SK-N-SH (cell line): Measurements from ENCODE around the gene KRTAP5-8. TPM values are rescaled to one million over a fixed set of nuclear protein-coding genes. Genes with fewer than 3 reads are reported as not detected.

ENCODE experiments used
- CTCF ChIA-PET: fragments of 300-600, 350-600 bp; formaldehyde crosslinking; extraction: SDS; loops from one replicate; lab custom pipeline; 2021; lab: Yijun Ruan, JAX
- POLR2A ChIA-PET: fragments of 350-600 bp; sonication (Branson Sonifier 250); formaldehyde crosslinking; extraction: SDS; loops from one replicate; lab custom pipeline; 2020; ENCODE audit warnings: antibody characterized with exemption, inconsistent platforms; lab: Yijun Ruan, JAX
- DNase-seq: peaks from one replicate; pipeline ENCODE4 v3.0.0; 2012
- H2AFZ ChIP-seq: fragments of 200-600 bp; sonication (generic); 2 replicates; pipeline ENCODE4 v1.8.1; 2016; ENCODE audit warnings: antibody characterized with exemption, mild to moderate bottlenecking, low read depth
- H3F3A ChIP-seq: fragments of 200-600 bp; sonication (generic); replicated peaks from 2 replicates; pipeline ENCODE3; 2016; ENCODE audit warnings: antibody characterized with exemption, mild to moderate bottlenecking; ENCODE audit not compliant: insufficient read depth
- H3K27ac ChIP-seq, 2 experiments: fragments of 200-500 bp in 1 of 2; fragments of 200-600 bp in 1 of 2; sonication (Bioruptor generic) in 1 of 2; sonication (generic), shearing (Covaris generic) in 1 of 2; 2 replicates each; pipeline versions ENCODE4 v1.5.1 to v1.6.1; 2014 to 2016; ENCODE audit warnings: low read depth in 2 of 2, inconsistent platforms in 1 of 2, low read length in 1 of 2, mild to moderate bottlenecking in 1 of 2, mixed read lengths in 1 of 2
- H3K27me3 ChIP-seq: fragments of 200-600 bp; sonication (generic), shearing (Covaris generic); 2 replicates; pipeline ENCODE4 v1.6.1; 2016; ENCODE audit warnings: mixed run types; ENCODE audit not compliant: insufficient read depth
- H3K36me3 ChIP-seq, 2 experiments: fragments of 200-500 bp in 1 of 2; fragments of 200-600 bp in 1 of 2; sonication (Bioruptor generic) in 1 of 2; sonication (generic) in 1 of 2; replicated peaks in 1 of 2; 2 replicates each; pipeline versions ENCODE3 to v1.5.1; 2014 to 2016; ENCODE audit warnings: low read length in 1 of 2, mild to moderate bottlenecking in 1 of 2; ENCODE audit not compliant: insufficient read depth in 2 of 2, control insufficient read depth in 1 of 2
- H3K4me1 ChIP-seq, 2 experiments: fragments of 200-500 bp in 1 of 2; fragments of 200-600 bp in 1 of 2; sonication (Bioruptor generic) in 1 of 2; sonication (generic), shearing (Covaris generic) in 1 of 2; 2 replicates each; pipeline versions ENCODE4 v1.5.1 to v1.6.1; 2014 to 2016; ENCODE audit warnings: low read depth in 1 of 2, low read length in 1 of 2, mixed run types in 1 of 2; ENCODE audit not compliant: insufficient read depth in 2 of 2, control insufficient read depth in 1 of 2
- H3K4me2 ChIP-seq: fragments of 200-600 bp; sonication (generic), shearing (Covaris generic); 2 replicates; pipeline ENCODE4 v1.6.1; 2017; ENCODE audit warnings: mixed run types
- H3K4me3 ChIP-seq, 2 experiments: fragments of 200-500 bp in 1 of 2; fragments of 200-600 bp in 1 of 2; sonication (Bioruptor generic) in 1 of 2; sonication (generic), shearing (Covaris generic) in 1 of 2; 2 replicates each; pipeline versions ENCODE4 v1.5.1 to v1.8.1; 2014 to 2016; ENCODE audit warnings: low read depth in 2 of 2, inconsistent platforms in 1 of 2, low read length in 1 of 2, mild to moderate bottlenecking in 1 of 2, mixed read lengths in 1 of 2, moderate library complexity in 1 of 2
- H3K79me2 ChIP-seq: fragments of 200-600 bp; sonication (generic); 2 replicates; pipeline ENCODE4 v1.8.1; 2017; ENCODE audit warnings: mild to moderate bottlenecking; ENCODE audit not compliant: insufficient read depth
- H3K9ac ChIP-seq: fragments of 200-600 bp; sonication (generic); 2 replicates; pipeline ENCODE4 v1.6.1; 2017; ENCODE audit warnings: mixed run types
- H3K9me2 ChIP-seq: fragments of 200-600 bp; sonication (generic); 2 replicates; pipeline ENCODE4 v1.6.1; 2017; ENCODE audit warnings: mixed run types
- H3K9me3 ChIP-seq: fragments of 200-600 bp; sonication (generic); 2 replicates; pipeline ENCODE4 v1.6.1; 2017; ENCODE audit warnings: mixed run types, mild to moderate bottlenecking, moderate library complexity
- H4K20me1 ChIP-seq: fragments of 200-600 bp; sonication (generic); 2 replicates; pipeline ENCODE4 v1.6.1; 2017; ENCODE audit warnings: mild to moderate bottlenecking, mixed run types; ENCODE audit not compliant: insufficient read depth
- CHD2 ChIP-seq: fragments of 150-350 bp; IDR thresholded peaks from 2 replicates; pipeline ENCODE4 v1.6.1; 2018; ENCODE audit warnings: low read length; ENCODE audit not compliant: partially characterized antibody
- EP300 ChIP-seq, 2 experiments: IDR thresholded peaks; 2 replicates each; pipeline versions ENCODE4 v1.4.0 to v1.6.1; 2012; ENCODE audit warnings: borderline replicate concordance in 1 of 2, low read depth in 1 of 2, low read length in 1 of 2
- FOSL2 ChIP-seq: IDR thresholded peaks from 2 replicates; pipeline ENCODE4 v1.4.0; 2012; ENCODE audit warnings: low read depth, mild to moderate bottlenecking, moderate library complexity, borderline replicate concordance
- FOXM1 ChIP-seq: IDR thresholded peaks from 2 replicates; pipeline ENCODE4 v1.4.0; 2012; ENCODE audit warnings: low read depth, mild to moderate bottlenecking
- GABPA ChIP-seq: IDR thresholded peaks from 2 replicates; pipeline ENCODE4 v1.4.0; 2012; ENCODE audit warnings: low read depth, mild to moderate bottlenecking
- GATA2 ChIP-seq: sonication (generic); formaldehyde crosslinking; IDR thresholded peaks from 2 replicates; pipeline ENCODE4 v1.5.0; 2020; ENCODE audit warnings: mild to moderate bottlenecking, missing genetic modification reagents
- MXI1 ChIP-seq: IDR thresholded peaks from 2 replicates; pipeline ENCODE4 v1.6.1; 2012; ENCODE audit warnings: mild to moderate bottlenecking, low read depth, low read length, improper control_type of control experiment
- RAD21 ChIP-seq: IDR thresholded peaks from 2 replicates; pipeline ENCODE4 v1.6.1; 2012; ENCODE audit warnings: mild to moderate bottlenecking, low read length
- RCOR1 ChIP-seq: fragments of 150-350 bp; IDR thresholded peaks from 2 replicates; pipeline ENCODE4 v1.6.1; 2017; ENCODE audit warnings: antibody characterized with exemption, low read length
- RXRA ChIP-seq: IDR thresholded peaks from 2 replicates; pipeline ENCODE4 v1.4.0; 2012; ENCODE audit warnings: low read depth, mild to moderate bottlenecking, borderline replicate concordance
- SIN3A ChIP-seq: IDR thresholded peaks from 2 replicates; pipeline ENCODE4 v1.6.1; 2012; ENCODE audit warnings: low read depth, mild to moderate bottlenecking, low read length, moderate library complexity, borderline replicate concordance
- TAF1 ChIP-seq: IDR thresholded peaks from 2 replicates; pipeline ENCODE4 v1.6.1; 2012; ENCODE audit warnings: low read depth, mild to moderate bottlenecking, low read length, moderate library complexity, borderline replicate concordance
- TEAD4 ChIP-seq: IDR thresholded peaks from 2 replicates; pipeline ENCODE4 v1.4.0; 2012; ENCODE audit warnings: mild to moderate bottlenecking, borderline replicate concordance; ENCODE audit not compliant: insufficient read depth
- YY1 ChIP-seq: IDR thresholded peaks from 2 replicates; pipeline ENCODE4 v1.4.0; 2012; ENCODE audit warnings: low read depth, mild to moderate bottlenecking
- WGBS: methylation state at CpG from one replicate; pipeline ENCODE4 v1.1.6; 2017; ENCODE audit warnings: low lambda C conversion rate; 5-methylcytosine and 5-hydroxymethylcytosine counted together
- polyA plus RNA-seq, 3 experiments: library from polyadenylated mRNA; depleted of rRNA; stranded (reverse); fragments of >200 nt; gene quantifications; 2 replicates each; pipeline ENCODE4 v1.2.3, GENCODE V29; 2012
- TF ChIP-seq, protein P1 (sequence below): fragments of 150-350 bp; IDR thresholded peaks from 2 replicates; pipeline ENCODE4 v1.6.1; 2017; ENCODE audit warnings: antibody characterized with exemption, low read length, low read depth, borderline replicate concordance
- TF ChIP-seq, protein P2 (sequence below): IDR thresholded peaks from 2 replicates; pipeline ENCODE4; 2012
- TF ChIP-seq, protein P3 (sequence below): fragments of 150-350 bp; IDR thresholded peaks from 2 replicates; pipeline ENCODE4 v1.6.1; 2016; ENCODE audit warnings: mild to moderate bottlenecking, low read depth, low read length
- TF ChIP-seq, protein P4 (sequence below): IDR thresholded peaks from 2 replicates; pipeline ENCODE4 v1.6.1; 2012; ENCODE audit warnings: mild to moderate bottlenecking, low read depth, low read length, moderate library complexity

The KRTAP5-8 gene
- polyA plus RNA-seq, 1 of the 3 experiments (the other 2 are of a cell fraction): not detected

GRCh38 chr11:71502026-71502425 is 35.8 kb upstream of the KRTAP5-8 start:
- no peak overlapping the region for H3K9ac ChIP-seq
- no peak for DNase-seq
- peaks cover 15 to 41% of the 10 kb centered on the region in 2 experiments for H3K36me3 ChIP-seq
- no peak overlapping the region for H2AFZ ChIP-seq
- TF ChIP-seq, protein P1, sequence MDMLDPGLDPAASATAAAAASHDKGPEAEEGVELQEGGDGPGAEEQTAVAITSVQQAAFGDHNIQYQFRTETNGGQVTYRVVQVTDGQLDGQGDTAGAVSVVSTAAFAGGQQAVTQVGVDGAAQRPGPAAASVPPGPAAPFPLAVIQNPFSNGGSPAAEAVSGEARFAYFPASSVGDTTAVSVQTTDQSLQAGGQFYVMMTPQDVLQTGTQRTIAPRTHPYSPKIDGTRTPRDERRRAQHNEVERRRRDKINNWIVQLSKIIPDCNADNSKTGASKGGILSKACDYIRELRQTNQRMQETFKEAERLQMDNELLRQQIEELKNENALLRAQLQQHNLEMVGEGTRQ: no peak
- TF ChIP-seq, protein P2, sequence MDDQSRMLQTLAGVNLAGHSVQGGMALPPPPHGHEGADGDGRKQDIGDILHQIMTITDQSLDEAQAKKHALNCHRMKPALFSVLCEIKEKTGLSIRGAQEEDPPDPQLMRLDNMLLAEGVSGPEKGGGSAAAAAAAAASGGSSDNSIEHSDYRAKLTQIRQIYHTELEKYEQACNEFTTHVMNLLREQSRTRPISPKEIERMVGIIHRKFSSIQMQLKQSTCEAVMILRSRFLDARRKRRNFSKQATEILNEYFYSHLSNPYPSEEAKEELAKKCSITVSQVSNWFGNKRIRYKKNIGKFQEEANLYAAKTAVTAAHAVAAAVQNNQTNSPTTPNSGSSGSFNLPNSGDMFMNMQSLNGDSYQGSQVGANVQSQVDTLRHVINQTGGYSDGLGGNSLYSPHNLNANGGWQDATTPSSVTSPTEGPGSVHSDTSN: no peak
- TF ChIP-seq EP300 (IDR thresholded peaks at IDR 0.05; ENCODE audit: borderline replicate concordance in 1 of 2, low read depth in 1 of 2, low read length in 1 of 2) (no peak), RXRA (no peak), MXI1 (no peak), FOXM1 (no peak), TEAD4 (no peak), GATA2 (CRISPR knock-in tag) (no peak), SIN3A (no peak), RCOR1 (no peak), CHD2 (no peak), FOSL2 (no peak), RAD21 (no peak), GABPA (no peak), TAF1 (no peak), YY1 (no peak)
- TF ChIP-seq, protein P3, sequence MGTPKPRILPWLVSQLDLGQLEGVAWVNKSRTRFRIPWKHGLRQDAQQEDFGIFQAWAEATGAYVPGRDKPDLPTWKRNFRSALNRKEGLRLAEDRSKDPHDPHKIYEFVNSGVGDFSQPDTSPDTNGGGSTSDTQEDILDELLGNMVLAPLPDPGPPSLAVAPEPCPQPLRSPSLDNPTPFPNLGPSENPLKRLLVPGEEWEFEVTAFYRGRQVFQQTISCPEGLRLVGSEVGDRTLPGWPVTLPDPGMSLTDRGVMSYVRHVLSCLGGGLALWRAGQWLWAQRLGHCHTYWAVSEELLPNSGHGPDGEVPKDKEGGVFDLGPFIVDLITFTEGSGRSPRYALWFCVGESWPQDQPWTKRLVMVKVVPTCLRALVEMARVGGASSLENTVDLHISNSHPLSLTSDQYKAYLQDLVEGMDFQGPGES: no peak
- TF ChIP-seq, protein P4, sequence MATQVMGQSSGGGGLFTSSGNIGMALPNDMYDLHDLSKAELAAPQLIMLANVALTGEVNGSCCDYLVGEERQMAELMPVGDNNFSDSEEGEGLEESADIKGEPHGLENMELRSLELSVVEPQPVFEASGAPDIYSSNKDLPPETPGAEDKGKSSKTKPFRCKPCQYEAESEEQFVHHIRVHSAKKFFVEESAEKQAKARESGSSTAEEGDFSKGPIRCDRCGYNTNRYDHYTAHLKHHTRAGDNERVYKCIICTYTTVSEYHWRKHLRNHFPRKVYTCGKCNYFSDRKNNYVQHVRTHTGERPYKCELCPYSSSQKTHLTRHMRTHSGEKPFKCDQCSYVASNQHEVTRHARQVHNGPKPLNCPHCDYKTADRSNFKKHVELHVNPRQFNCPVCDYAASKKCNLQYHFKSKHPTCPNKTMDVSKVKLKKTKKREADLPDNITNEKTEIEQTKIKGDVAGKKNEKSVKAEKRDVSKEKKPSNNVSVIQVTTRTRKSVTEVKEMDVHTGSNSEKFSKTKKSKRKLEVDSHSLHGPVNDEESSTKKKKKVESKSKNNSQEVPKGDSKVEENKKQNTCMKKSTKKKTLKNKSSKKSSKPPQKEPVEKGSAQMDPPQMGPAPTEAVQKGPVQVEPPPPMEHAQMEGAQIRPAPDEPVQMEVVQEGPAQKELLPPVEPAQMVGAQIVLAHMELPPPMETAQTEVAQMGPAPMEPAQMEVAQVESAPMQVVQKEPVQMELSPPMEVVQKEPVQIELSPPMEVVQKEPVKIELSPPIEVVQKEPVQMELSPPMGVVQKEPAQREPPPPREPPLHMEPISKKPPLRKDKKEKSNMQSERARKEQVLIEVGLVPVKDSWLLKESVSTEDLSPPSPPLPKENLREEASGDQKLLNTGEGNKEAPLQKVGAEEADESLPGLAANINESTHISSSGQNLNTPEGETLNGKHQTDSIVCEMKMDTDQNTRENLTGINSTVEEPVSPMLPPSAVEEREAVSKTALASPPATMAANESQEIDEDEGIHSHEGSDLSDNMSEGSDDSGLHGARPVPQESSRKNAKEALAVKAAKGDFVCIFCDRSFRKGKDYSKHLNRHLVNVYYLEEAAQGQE: no peak
- POLR2A ChIA-PET: no interaction called here
- CTCF ChIA-PET: interaction anchor here (0.9 to 1.3 kb wide), 2 partner anchors 34 to 61 kb away, joined by 3 to 4 read pairs; no protein-coding TSS in a partner anchor
- no peaks in the 10 kb centered on the region for H3K27me3 ChIP-seq
- no peak overlapping the region for H3K4me2 ChIP-seq
- 95% methylated on average over 7 of the region's 10 CpGs for WGBS
- H4K20me1 ChIP-seq: no peaks in the 10 kb centered on the region
- H3K9me3 ChIP-seq: no peaks in the 10 kb centered on the region
- no peaks in the 10 kb centered on the region for H3K9me2 ChIP-seq
- no peaks in the 10 kb centered on the region for H3K79me2 ChIP-seq
- no peak overlapping the region for H3K4me3 ChIP-seq
- H3K4me1 ChIP-seq: peaks cover 0 to 54% of the 10 kb centered on the region in 2 experiments; a peak in 2 of 4 replicates
- peaks cover 6% of the 10 kb centered on the region for H3F3A ChIP-seq
- H3K27ac ChIP-seq: no peak overlapping the region
